ENCODE results near the gene CERS1. TPM values are rescaled to one million over a fixed set of nuclear protein-coding genes. Genes with fewer than 3 reads are reported as not detected.

The CERS1 gene
- total and polyA plus RNA-seq, 2 experiments from 2014 or later, result 0.38 to 0.54 TPM

DNA sequence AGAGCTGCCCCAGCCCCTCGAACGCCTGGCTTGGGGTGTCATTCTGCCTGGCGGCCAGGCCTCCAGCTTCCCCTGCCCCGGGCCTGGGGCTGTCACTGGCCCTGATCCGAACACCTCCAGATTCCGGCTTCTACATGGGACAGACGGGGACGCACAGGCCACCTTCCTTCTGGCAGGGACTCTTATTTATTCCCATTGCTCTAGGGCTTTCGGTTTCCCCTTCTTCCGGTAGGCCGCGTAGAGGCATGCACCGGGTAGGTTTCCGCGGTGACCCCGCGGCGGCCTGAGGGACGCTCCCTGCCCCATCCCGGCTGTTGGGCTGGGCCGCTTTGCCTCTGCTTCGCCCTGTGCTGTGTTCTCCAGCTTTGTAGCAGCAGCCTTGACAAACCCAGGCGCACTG lies 28.2 kb downstream of the CERS1 start:
- no peak for TF ChIP-seq EZH2 (IDR thresholded peaks at IDR 0.05; ENCODE audit: insufficient read depth, poor library complexity, severe bottlenecking)
- no peak for TF ChIP-seq EZH2phosphoT487 (IDR thresholded peaks at IDR 0.05; ENCODE audit: insufficient read depth, low read depth)
- H3K36me3 ChIP-seq (ENCODE audit: low read depth), result peaks cover 19% of the 10 kb centered on the region; the same call in 1 of the 2 replicates

DNA sequence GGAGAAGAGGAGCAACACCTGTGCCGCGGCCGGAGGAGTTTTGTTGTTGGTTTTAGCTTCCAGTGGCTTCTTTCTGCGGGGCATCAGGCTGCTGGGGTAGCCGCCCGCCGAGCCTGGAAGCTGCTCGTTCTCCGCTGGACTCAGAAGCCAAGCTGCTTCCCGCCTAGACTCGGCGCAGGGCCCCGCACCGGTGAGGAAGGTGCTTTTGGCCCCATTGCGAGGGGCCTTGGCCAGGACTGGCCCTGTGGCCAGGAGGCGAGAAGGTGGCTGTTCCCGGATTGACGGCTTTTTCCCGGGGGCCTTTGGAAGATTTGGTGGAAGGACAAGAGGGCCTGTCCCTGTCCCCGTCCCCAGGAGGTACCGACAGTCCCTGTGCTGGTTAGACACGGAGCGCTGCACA lies 28.8 kb downstream of the CERS1 start:
- H3K27me3 ChIP-seq (replicated peaks; ENCODE audit: insufficient read depth), result no peaks in the 10 kb centered on the region
- no peaks in the 10 kb centered on the region for H3K9me3 ChIP-seq (ENCODE audit: low read depth)
- H3K9me2 ChIP-seq (ENCODE audit: insufficient read depth), result no peaks in the 10 kb centered on the region
- H3K4me2 ChIP-seq (ENCODE audit: unreplicated experiment), result no peak overlapping the region
- H3K79me2 ChIP-seq (ENCODE audit: insufficient read depth), result no peaks in the 10 kb centered on the region
- in situ Hi-C loops (cut with MboI), result no loop called here
- H2AFZ ChIP-seq, result no peak overlapping the region
- H3K4me3 ChIP-seq, result no peak overlapping the region
- WGBS, 2 experiments (ENCODE audit: low coverage in 1 of 2, low lambda C conversion rate in 2 of 2, missing lambda C conversion rate in 2 of 2), result 97 to 98% methylated on average over 23 of the region's 23 CpGs
- H3F3A ChIP-seq (ENCODE audit: insufficient read depth), result peaks cover 4% of the 10 kb centered on the region; the same call in 1 of the 2 replicates
- no peak for DNase-seq
- H3K4me1 ChIP-seq (ENCODE audit: insufficient read depth), result no peaks in the 10 kb centered on the region
- H3K36me3 ChIP-seq (ENCODE audit: low read depth), result peaks cover 19% of the 10 kb centered on the region; the same call in 1 of the 2 replicates
- H3K27ac ChIP-seq, result no peak overlapping the region
- H3K9ac ChIP-seq, result no peak overlapping the region
- no peaks in the 10 kb centered on the region for H4K20me1 ChIP-seq (ENCODE audit: insufficient read depth)
- no peak for TF ChIP-seq EZH2 (IDR thresholded peaks at IDR 0.05; ENCODE audit: insufficient read depth, poor library complexity, severe bottlenecking)
- no peak for TF ChIP-seq EZH2phosphoT487 (IDR thresholded peaks at IDR 0.05; ENCODE audit: insufficient read depth, low read depth)

More for the DNA sequence above, 28.2 kb downstream of the CERS1 start:
- Histone ChIP-seq H3K9me3 (ENCODE audit: low read depth) (no peaks in the 10 kb centered on the region), H3K9me2 (ENCODE audit: insufficient read depth) (no peaks in the 10 kb centered on the region), H4K20me1 (ENCODE audit: insufficient read depth) (no peaks in the 10 kb centered on the region), H3K4me1 (ENCODE audit: insufficient read depth) (no peaks in the 10 kb centered on the region), H2AFZ (no peak overlapping the region), H3K27ac (no peak overlapping the region), H3K4me3 (no peak overlapping the region), H3K9ac (no peak overlapping the region), H3K79me2 (ENCODE audit: insufficient read depth) (no peaks in the 10 kb centered on the region), H3K27me3 (replicated peaks; ENCODE audit: insufficient read depth) (no peaks in the 10 kb centered on the region), H3K4me2 (ENCODE audit: unreplicated experiment) (no peak overlapping the region), H3F3A (ENCODE audit: insufficient read depth) (peaks cover 4% of the 10 kb centered on the region; the same call in 1 of the 2 replicates)
- DNase-seq, result no peak
- in situ Hi-C loops (cut with MboI), result no loop called here
- 93 to 99% methylated on average over 22 to 23 of the region's 23 CpGs for WGBS, 2 experiments (ENCODE audit: low coverage in 1 of 2, low lambda C conversion rate in 2 of 2, missing lambda C conversion rate in 2 of 2)

DNA sequence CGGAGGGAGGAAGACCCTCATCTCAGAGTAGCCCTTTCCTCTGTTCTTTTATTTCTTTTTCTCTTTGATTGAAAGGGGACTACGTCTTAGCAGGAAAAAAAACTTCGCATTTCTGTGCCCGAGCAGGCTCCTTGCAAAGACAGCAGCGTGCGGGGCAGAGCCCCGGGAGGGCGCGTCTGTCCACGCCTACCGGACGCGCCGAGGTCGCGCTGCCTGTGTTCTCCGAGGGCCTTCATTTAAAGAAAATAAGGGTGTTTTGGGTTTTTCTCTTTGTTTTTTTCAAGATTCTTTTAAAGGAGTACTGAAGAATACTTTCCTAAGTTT lies 29.2 kb downstream of the CERS1 start:
- H4K20me1 ChIP-seq (ENCODE audit: insufficient read depth), result no peaks in the 10 kb centered on the region
- no peaks in the 10 kb centered on the region for H3K4me1 ChIP-seq (ENCODE audit: insufficient read depth)
- H3K9me3 ChIP-seq (ENCODE audit: low read depth), result no peaks in the 10 kb centered on the region
- TF ChIP-seq EZH2 (IDR thresholded peaks at IDR 0.05; ENCODE audit: insufficient read depth, poor library complexity, severe bottlenecking) (no peak), EZH2phosphoT487 (IDR thresholded peaks at IDR 0.05; ENCODE audit: insufficient read depth, low read depth) (no peak)
- H3K9me2 ChIP-seq (ENCODE audit: insufficient read depth), result no peaks in the 10 kb centered on the region
- H3K9ac ChIP-seq, result no peak overlapping the region
- in situ Hi-C loops (cut with MboI), result no loop called here
- 68 to 73% methylated on average over 17 of the region's 17 CpGs for WGBS, 2 experiments (ENCODE audit: low coverage in 1 of 2, low lambda C conversion rate in 2 of 2, missing lambda C conversion rate in 2 of 2)
- H3K4me3 ChIP-seq, result no peak overlapping the region
- H3K79me2 ChIP-seq (ENCODE audit: insufficient read depth), result no peaks in the 10 kb centered on the region
- DNase-seq, result no peak
- no peak overlapping the region for H2AFZ ChIP-seq
- H3K4me2 ChIP-seq (ENCODE audit: unreplicated experiment), result no peak overlapping the region
- no peak overlapping the region for H3K27ac ChIP-seq
- peaks cover 19% of the 10 kb centered on the region; the same call in 1 of the 2 replicates for H3K36me3 ChIP-seq (ENCODE audit: low read depth)
- H3F3A ChIP-seq (ENCODE audit: insufficient read depth), result peaks cover 4% of the 10 kb centered on the region; the same call in 1 of the 2 replicates
- no peaks in the 10 kb centered on the region for H3K27me3 ChIP-seq (replicated peaks; ENCODE audit: insufficient read depth)

DNA sequence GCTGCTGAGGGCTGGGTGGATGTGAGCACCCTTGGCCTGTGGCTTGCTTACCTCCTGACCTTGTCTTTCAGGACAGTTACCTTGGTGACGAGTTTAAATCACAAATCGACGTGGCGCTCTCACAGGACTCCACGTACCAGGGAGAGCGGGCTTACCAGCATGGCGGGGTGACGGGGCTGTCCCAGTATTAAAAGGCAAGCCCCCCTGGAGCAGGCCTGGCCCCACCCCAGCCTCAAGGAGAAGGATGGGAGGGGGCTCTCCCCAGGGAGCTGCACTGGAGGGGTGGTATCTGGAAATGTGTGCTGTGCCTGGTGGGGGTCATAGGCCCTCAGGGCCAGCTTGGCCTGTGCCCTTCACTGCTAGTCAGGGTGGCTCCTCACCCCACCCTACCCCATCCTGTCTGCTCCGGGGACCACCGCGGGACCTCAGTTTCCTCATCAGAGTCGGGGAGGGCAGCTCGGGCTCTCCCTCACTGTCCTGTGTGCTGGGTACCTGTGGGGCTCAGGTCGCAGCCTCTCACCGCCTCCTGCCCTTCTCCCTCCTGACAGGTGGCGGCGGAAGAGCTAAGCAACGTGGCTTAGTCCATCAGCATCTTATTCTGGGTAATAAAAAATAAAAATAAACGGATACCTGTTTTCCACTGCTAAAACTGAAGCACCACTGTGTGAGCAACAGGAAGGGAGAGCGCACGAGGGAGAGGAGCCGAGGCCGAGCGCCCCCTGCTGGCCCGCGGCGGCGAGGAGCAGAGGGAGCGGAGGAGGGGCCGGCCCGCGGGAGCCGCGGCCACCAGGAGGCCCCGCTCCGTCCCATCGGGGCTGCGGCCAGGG lies 29.8 kb downstream of the CERS1 start:
- Histone ChIP-seq H2AFZ (no peak overlapping the region), H3F3A (ENCODE audit: insufficient read depth) (0 out of 2 replicates have a peak, but pooled peaks cover 4% of the 10 kb centered on the region), H3K36me3 (ENCODE audit: low read depth) (peaks cover 20% of the 10 kb centered on the region; the same call in 1 of the 2 replicates), H3K4me1 (ENCODE audit: insufficient read depth) (no peaks in the 10 kb centered on the region), H4K20me1 (ENCODE audit: insufficient read depth) (no peaks in the 10 kb centered on the region), H3K27me3 (replicated peaks; ENCODE audit: insufficient read depth) (no peaks in the 10 kb centered on the region), H3K9ac (no peak overlapping the region), H3K79me2 (ENCODE audit: insufficient read depth) (peaks cover 2% of the 10 kb centered on the region; the same call in 1 of the 2 replicates), H3K4me3 (no peak overlapping the region), H3K9me3 (ENCODE audit: low read depth) (no peaks in the 10 kb centered on the region), H3K9me2 (ENCODE audit: insufficient read depth) (no peaks in the 10 kb centered on the region), H3K4me2 (ENCODE audit: unreplicated experiment) (no peak overlapping the region), H3K27ac (no peak overlapping the region)
- TF ChIP-seq EZH2phosphoT487 (IDR thresholded peaks at IDR 0.05; ENCODE audit: insufficient read depth, low read depth) (no peak), EZH2 (IDR thresholded peaks at IDR 0.05; ENCODE audit: insufficient read depth, poor library complexity, severe bottlenecking) (no peak)
- in situ Hi-C loops (cut with MboI), result no loop called here
- DNase-seq, result peak; percentile 80
- 40 to 41% methylated on average over 37 to 38 of the region's 38 CpGs for WGBS, 2 experiments (ENCODE audit: low coverage in 1 of 2, low lambda C conversion rate in 2 of 2, missing lambda C conversion rate in 2 of 2)
